Karpas-422 (cell line): ENCODE results near the gene EYS. TPM values are rescaled to one million over a fixed set of nuclear protein-coding genes. Genes with fewer than 3 reads are reported as not detected.
"Not testable (repeated sequence)": the region's sequence is repeated elsewhere in the genome, so short reads cannot be mapped to it uniquely, and the experiment has no call there.

ENCODE experiments used
- DNase-seq: peaks from one replicate; pipeline ENCODE4 v3.0.0-alpha.2; 2015
- H2AFZ ChIP-seq: fragments of 200-600 bp; sonication (generic); 2 replicates; pipeline ENCODE4 v1.6.1; 2014; ENCODE audit warnings: antibody characterized with exemption, low read length, mixed read lengths
- H3K27ac ChIP-seq: fragments of 200-600 bp; sonication (generic); 2 replicates; pipeline ENCODE4 v1.5.1; 2014; ENCODE audit warnings: mild to moderate bottlenecking, low read length, moderate library complexity
- H3K27me3 ChIP-seq: fragments of 200-600 bp; sonication (generic); 2 replicates; pipeline ENCODE4 v1.6.1; 2014; ENCODE audit warnings: low read length, mixed read lengths
- H3K36me3 ChIP-seq: fragments of 200-600 bp; sonication (generic); 2 replicates; pipeline ENCODE4 v1.6.1; 2014; ENCODE audit warnings: low read length, mixed read lengths; ENCODE audit not compliant: insufficient read depth
- H3K4me1 ChIP-seq: fragments of 200-600 bp; sonication (generic); 2 replicates; pipeline ENCODE4 v1.6.1; 2014; ENCODE audit warnings: mild to moderate bottlenecking, low read length, mixed read lengths
- H3K4me2 ChIP-seq: fragments of 200-600 bp; sonication (generic); 2 replicates; pipeline ENCODE4 v1.6.1; 2014; ENCODE audit warnings: low read length, low read depth, mild to moderate bottlenecking; ENCODE audit not compliant: poor library complexity, severe bottlenecking
- H3K4me3 ChIP-seq: fragments of 200-600 bp; sonication (generic); 2 replicates; pipeline ENCODE4 v1.5.1; 2014; ENCODE audit warnings: mild to moderate bottlenecking, antibody characterized with exemption, low read length, mixed read lengths
- H3K79me2 ChIP-seq: fragments of 200-600 bp; sonication (generic); 2 replicates; pipeline ENCODE4 v1.6.1; 2014; ENCODE audit warnings: mild to moderate bottlenecking, low read length, mixed read lengths
- H3K9ac ChIP-seq: fragments of 200-600 bp; sonication (generic); 2 replicates; pipeline ENCODE4 v1.6.0; 2014; ENCODE audit warnings: low read length
- H3K9me2 ChIP-seq: fragments of 200-600 bp; sonication (generic), shearing (Covaris generic); replicated peaks from 2 replicates; pipeline ENCODE4 v1.6.0; 2014; ENCODE audit warnings: mild to moderate bottlenecking, low read length, moderate library complexity; ENCODE audit not compliant: insufficient read depth
- H3K9me3 ChIP-seq: fragments of 300-700, 200-600 bp; sonication (generic); 2 replicates; pipeline ENCODE4 v1.6.1; 2014; ENCODE audit warnings: low read length, mixed read lengths
- H4K20me1 ChIP-seq: fragments of 200-600 bp; sonication (generic); 2 replicates; pipeline ENCODE4 v1.6.1; 2014; ENCODE audit warnings: mild to moderate bottlenecking, antibody characterized with exemption, low read length, low read depth; ENCODE audit not compliant: insufficient read depth
- total RNA-seq: library from RNA; depleted of rRNA; stranded (reverse); fragments of >200 nt; shearing (Covaris generic); gene quantifications from 2 replicates; pipeline ENCODE4 v1.2.3, GENCODE V29; 2014; ENCODE audit warnings: low replicate concordance

The EYS gene
- total RNA-seq, 1 experiment from 2014 or later, result not detected

DNA sequence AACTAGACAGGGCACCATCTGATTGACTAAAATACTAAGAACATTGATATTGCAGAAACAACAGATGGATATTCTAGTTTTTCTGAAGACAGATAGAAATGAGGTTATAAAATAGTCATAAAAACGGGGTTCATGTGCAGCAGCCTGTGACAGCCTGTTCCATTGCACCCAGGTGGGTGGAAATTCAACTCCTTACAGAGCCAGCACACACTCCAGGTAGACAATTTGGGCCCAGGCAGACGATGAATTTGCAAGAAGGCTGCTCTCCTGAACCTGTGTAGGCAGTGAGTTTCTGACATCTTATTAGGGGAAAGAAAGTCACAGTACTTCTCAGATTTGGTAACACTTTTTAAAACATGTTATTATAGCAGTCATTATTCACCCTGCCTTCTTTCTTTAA lies 1657.3 kb downstream of the EYS start:
- H3K9ac ChIP-seq, result no peak overlapping the region
- no peak overlapping the region for H3K27ac ChIP-seq
- no peaks in the 10 kb centered on the region for H3K9me3 ChIP-seq
- no peak overlapping the region for H3K4me2 ChIP-seq
- H3K36me3 ChIP-seq, result no peaks in the 10 kb centered on the region
- no peaks in the 10 kb centered on the region for H3K4me1 ChIP-seq
- H2AFZ ChIP-seq, result no peak overlapping the region
- H3K4me3 ChIP-seq, result no peak overlapping the region
- no peaks in the 10 kb centered on the region for H3K9me2 ChIP-seq
- no peaks in the 10 kb centered on the region for H3K27me3 ChIP-seq
- H4K20me1 ChIP-seq, result no peaks in the 10 kb centered on the region
- no peak for DNase-seq
- no peaks in the 10 kb centered on the region for H3K79me2 ChIP-seq

DNA sequence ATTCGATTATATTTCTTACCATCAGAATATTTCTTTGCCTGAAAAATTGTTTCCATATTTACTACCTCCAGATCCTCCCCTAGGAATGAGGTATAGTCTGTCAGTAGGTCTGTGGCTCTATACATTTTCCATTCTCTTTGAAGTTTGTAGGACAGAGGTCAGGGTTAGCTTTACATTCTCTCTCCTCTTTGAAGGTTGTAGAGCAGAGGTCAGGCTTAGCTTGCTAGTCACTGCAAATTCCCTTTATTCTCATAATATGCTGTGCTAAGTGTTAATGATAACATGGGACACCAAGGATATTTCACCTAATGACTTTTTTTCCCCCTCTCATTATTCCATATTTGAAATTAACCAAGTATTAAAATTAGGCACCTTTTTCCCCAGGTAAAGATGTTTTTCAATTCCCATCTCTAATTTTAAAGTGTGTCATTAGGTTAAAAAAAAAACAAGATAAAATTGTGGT lies 1660.2 kb downstream of the EYS start:
- Histone ChIP-seq H3K9me2 (no peaks in the 10 kb centered on the region), H3K36me3 (no peaks in the 10 kb centered on the region), H3K79me2 (no peaks in the 10 kb centered on the region), H3K4me1 (no peaks in the 10 kb centered on the region), H3K27me3 (no peaks in the 10 kb centered on the region), H3K4me2 (no peak overlapping the region), H2AFZ (no peak overlapping the region), H3K27ac (no peak overlapping the region), H3K4me3 (no peak overlapping the region), H4K20me1 (no peaks in the 10 kb centered on the region), H3K9me3 (no peaks in the 10 kb centered on the region), H3K9ac (no peak overlapping the region)
- no peak for DNase-seq

DNA sequence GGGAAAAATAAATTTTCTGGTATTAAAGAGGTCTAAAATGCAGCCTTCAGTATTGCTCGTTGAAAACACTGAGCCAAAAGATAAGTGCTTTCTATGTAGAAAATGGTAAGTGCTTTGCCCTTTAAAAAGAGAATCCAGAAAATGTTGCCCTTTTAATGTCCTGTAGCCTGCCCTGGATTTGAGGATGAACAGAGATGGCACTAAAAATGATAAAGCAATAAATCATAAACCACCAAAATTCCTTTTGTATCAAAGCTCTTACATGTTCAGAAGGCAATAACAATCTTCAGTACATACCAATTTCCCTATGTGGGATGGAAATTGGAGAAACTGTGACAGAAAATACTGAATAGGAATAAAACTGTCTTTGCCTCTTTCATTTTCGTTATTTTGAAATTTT lies 1665.7 kb downstream of the EYS start:
- Histone ChIP-seq H3K27ac (no peak overlapping the region), H4K20me1 (no peaks in the 10 kb centered on the region), H3K4me1 (no peaks in the 10 kb centered on the region), H3K9ac (no peak overlapping the region), H3K4me3 (no peak overlapping the region), H3K79me2 (no peaks in the 10 kb centered on the region), H3K9me2 (no peaks in the 10 kb centered on the region), H2AFZ (no peak overlapping the region), H3K9me3 (no peaks in the 10 kb centered on the region), H3K36me3 (no peaks in the 10 kb centered on the region), H3K27me3 (no peaks in the 10 kb centered on the region), H3K4me2 (no peak overlapping the region)
- DNase-seq, result no peak

DNA sequence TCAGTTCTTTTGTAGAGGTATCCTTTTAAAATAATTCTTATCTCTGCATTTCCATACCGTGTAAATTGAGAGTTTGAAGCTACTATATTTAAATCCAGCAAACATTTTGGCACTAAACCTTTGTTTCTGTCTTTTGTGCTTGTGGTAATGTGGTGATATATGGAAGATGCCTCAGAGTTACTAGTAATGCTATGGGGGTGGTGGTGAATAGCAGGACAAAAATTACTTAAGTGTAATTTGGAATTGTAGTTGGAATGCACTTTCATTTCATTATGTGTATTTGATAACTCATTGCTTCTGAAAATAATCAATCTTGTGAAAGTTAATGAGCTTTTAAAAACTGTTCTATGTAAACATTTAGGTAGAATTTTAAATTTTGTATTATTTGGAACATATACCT lies 1666.9 kb downstream of the EYS start:
- H3K9me3 ChIP-seq, result no peaks in the 10 kb centered on the region
- H3K27ac ChIP-seq, result no peak overlapping the region
- H4K20me1 ChIP-seq, result no peaks in the 10 kb centered on the region
- no peaks in the 10 kb centered on the region for H3K4me1 ChIP-seq
- no peak overlapping the region for H3K9ac ChIP-seq
- H3K4me2 ChIP-seq, result no peak overlapping the region
- no peaks in the 10 kb centered on the region for H3K27me3 ChIP-seq
- no peaks in the 10 kb centered on the region for H3K36me3 ChIP-seq
- no peak overlapping the region for H2AFZ ChIP-seq
- no peaks in the 10 kb centered on the region for H3K79me2 ChIP-seq
- H3K4me3 ChIP-seq, result no peak overlapping the region
- no peaks in the 10 kb centered on the region for H3K9me2 ChIP-seq
- no peak for DNase-seq

DNA sequence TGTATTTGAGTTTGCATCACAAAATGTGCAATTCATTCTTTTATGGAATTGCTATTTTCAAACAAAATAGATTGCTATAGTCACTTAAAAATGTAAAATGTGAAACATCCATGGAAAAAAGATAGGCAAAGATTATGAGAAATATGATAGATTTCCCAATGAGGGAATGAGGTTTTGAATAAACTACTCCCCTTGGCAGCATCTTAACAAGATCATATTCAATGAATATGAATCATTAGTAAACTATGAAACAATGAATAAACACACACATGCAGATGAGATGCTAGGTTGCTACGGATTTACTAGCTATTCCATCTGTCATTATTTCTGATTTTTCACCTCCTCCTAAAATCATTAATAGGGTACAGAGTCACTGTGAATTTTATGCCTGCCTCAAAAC lies 1669.6 kb downstream of the EYS start:
- no peaks in the 10 kb centered on the region for H3K79me2 ChIP-seq
- H4K20me1 ChIP-seq, result no peaks in the 10 kb centered on the region
- H2AFZ ChIP-seq, result no peak overlapping the region
- no peaks in the 10 kb centered on the region for H3K36me3 ChIP-seq
- no peak for DNase-seq
- no peak overlapping the region for H3K4me2 ChIP-seq
- H3K9me2 ChIP-seq, result no peaks in the 10 kb centered on the region
- H3K27ac ChIP-seq, result no peak overlapping the region
- no peak overlapping the region for H3K9ac ChIP-seq
- no peak overlapping the region for H3K4me3 ChIP-seq
- H3K27me3 ChIP-seq, result no peaks in the 10 kb centered on the region
- no peaks in the 10 kb centered on the region for H3K9me3 ChIP-seq
- no peaks in the 10 kb centered on the region for H3K4me1 ChIP-seq

DNA sequence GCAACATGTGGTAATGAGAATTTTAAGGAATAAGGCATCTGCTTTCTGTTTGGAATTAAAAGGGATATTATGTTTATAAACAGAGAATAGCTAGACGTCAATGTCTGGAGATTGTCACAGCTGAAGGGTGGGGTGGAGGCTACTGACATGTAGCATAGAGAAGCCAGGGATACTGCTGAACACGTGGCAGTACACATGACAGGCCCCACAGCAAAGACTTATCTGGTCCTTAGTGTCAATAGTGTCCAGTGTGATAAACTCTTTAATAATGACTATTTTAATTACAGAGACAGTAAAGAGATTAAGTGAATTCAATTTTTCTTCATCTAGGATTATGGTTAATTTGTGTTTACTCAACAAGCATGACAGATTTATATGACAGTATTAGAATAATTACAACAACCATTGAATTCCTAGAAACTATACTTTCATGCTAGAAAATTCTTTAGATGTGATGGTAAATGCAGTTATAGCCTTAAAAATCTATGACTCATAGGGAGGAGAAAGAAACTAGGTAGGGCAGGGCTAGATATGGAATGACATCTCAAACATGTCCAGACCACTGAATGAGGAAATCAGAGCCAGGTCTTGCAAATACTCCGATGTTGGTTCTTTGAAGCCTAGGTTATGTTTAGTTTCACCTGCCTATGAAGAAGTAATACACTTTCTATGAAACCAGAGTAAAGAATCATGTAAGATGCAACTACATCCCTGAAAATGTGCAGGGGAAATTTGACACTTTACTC lies 1671.9 kb downstream of the EYS start:
- H3K9ac ChIP-seq, result no peak overlapping the region

DNA sequence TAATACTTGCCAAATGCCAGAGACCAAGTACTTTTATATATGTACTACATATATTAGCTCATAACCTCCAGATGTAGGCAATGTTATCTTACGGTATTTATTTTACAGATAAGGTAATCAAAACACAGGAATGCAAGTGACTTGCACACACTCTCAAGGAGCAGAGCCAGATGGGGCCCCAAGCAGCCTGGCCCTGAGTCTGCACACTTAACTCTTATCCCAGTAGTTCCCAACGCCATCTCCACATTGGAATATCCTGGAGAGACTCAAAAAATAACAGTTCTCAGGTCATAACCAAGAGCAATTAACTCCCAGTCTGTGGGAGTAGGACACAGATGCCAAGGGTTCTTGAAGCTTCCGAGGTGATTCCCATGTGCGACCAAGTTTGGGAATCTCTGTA lies 1672.7 kb downstream of the EYS start:
- Histone ChIP-seq H4K20me1 (no peaks in the 10 kb centered on the region), H2AFZ (no peak overlapping the region), H3K4me3 (no peak overlapping the region), H3K4me1 (no peaks in the 10 kb centered on the region), H3K27ac (no peak overlapping the region), H3K9ac (no peak overlapping the region), H3K36me3 (no peaks in the 10 kb centered on the region), H3K9me2 (no peaks in the 10 kb centered on the region), H3K27me3 (no peaks in the 10 kb centered on the region), H3K9me3 (no peaks in the 10 kb centered on the region), H3K79me2 (no peaks in the 10 kb centered on the region), H3K4me2 (no peak overlapping the region)
- no peak for DNase-seq

More for the DNA sequence above, 1671.9 kb downstream of the EYS start:
- Histone ChIP-seq H4K20me1 (no peaks in the 10 kb centered on the region), H3K79me2 (no peaks in the 10 kb centered on the region), H3K36me3 (no peaks in the 10 kb centered on the region), H3K27ac (no peak overlapping the region), H3K9me3 (no peaks in the 10 kb centered on the region), H3K9me2 (no peaks in the 10 kb centered on the region), H3K4me3 (no peak overlapping the region), H3K4me1 (no peaks in the 10 kb centered on the region), H3K4me2 (no peak overlapping the region), H3K27me3 (no peaks in the 10 kb centered on the region), H2AFZ (no peak overlapping the region)
- DNase-seq, result no peak

DNA sequence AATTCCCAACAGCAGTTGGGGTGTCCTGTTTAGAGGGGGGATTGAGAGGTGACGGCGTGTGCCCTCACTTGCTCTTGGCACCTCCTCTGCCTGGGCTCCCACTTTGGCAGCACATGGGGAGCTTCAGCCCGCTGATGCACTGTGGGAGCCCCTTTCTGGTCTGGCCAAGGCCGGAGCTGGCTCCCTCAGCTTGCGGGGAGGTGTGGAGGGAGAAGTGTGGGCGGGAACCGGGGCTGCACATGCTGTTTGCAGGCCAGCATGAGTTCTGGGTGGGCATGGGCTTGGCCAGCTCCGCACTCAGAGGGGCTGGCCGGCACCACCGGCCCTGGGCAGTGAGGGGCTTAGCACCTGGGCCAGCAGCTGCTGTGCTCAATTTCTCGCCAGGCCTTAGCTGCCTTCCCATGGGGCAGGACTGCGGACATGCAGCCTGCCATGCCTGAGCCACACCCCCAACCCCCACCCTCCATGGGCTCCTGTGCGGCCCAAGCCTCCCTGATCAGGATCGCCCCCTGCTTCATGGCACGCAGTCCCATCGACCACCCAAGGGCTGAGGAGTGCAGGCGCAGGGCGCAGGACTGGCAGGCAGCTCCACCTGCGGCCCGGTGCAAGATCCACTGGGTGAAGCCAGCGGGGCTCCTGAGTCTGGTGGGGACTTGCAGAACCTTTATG lies 1675.9 kb downstream of the EYS start:
- H4K20me1 ChIP-seq, H3K79me2 ChIP-seq, H3K4me3 ChIP-seq, DNase-seq, H3K4me1 ChIP-seq, H3K4me2 ChIP-seq, H3K9me3 ChIP-seq, H3K27ac ChIP-seq, H2AFZ ChIP-seq, H3K9me2 ChIP-seq, H3K9ac ChIP-seq, H3K27me3 ChIP-seq, H3K36me3 ChIP-seq: not testable (repeated sequence)
